Colonic mucosa (tissue), 4 donors: ENCODE results near the gene HLA-DRA. TPM values are rescaled to one million over a fixed set of nuclear protein-coding genes. Genes with fewer than 3 reads are reported as not detected.
"Not testable (repeated sequence)": the region's sequence is repeated elsewhere in the genome, so short reads cannot be mapped to it uniquely, and the experiment has no call there.

Experiments used
- DNase-seq: peaks from one replicate; pipeline ENCODE4 v3.0.0-alpha.2; 2020
- H3K27ac ChIP-seq: fragments of 200-600 bp; one replicate; pipeline ENCODE4 v1.8.0; 2021
- H3K27me3 ChIP-seq: fragments of 200-600 bp; one replicate; pipeline ENCODE4 v1.8.0; 2021
- H3K36me3 ChIP-seq: fragments of 200-600 bp; one replicate; pipeline ENCODE4 v1.8.0; 2021
- H3K4me1 ChIP-seq: fragments of 200-600 bp; one replicate; pipeline ENCODE4 v1.8.0; 2021; ENCODE audit warnings: mild to moderate bottlenecking
- H3K4me3 ChIP-seq: fragments of 200-600 bp; one replicate; pipeline ENCODE4 v1.8.0; 2021
- H3K9ac ChIP-seq, 2 donors: one replicate each; pipeline ENCODE4 v1.7.0; 2013; ENCODE audit warnings: control low read depth in 2 of 2, low read depth in 2 of 2, low read length in 2 of 2
- H3K9me3 ChIP-seq: fragments of 200-600 bp; one replicate; pipeline ENCODE4 v1.8.0; 2021
- CTCF ChIP-seq: fragments of 200-600 bp; IDR thresholded peaks from one replicate; pipeline ENCODE4 v1.8.0; 2022; ENCODE audit warnings: antibody characterized with exemption, mild to moderate bottlenecking
- intact Hi-C: fragments of 100-400 bp; cut with DNase I; formaldehyde crosslinking; loops from one replicate; pipeline ENCODE4 v1.14.1; 2022
- total RNA-seq, 2 donors: library from RNA; stranded (reverse); fragmentation: NEBNext Ultra II Directional in 1 of 2; extraction: Animal tissue kit (Norgen Biotek cat#: 25700) in 1 of 2; gene quantifications; one replicate each; pipeline ENCODE4 v1.2.1, GENCODE V29; 2021
- donor health status: healthy.
- donor health status: DM: no; HTN: no; CAD: no.
- donor health status: DM: no; HTN: no; CAD: no.

The HLA-DRA gene
- total RNA-seq, 2 donors from 2014 or later, result 44.3 to 185 TPM

DNA sequence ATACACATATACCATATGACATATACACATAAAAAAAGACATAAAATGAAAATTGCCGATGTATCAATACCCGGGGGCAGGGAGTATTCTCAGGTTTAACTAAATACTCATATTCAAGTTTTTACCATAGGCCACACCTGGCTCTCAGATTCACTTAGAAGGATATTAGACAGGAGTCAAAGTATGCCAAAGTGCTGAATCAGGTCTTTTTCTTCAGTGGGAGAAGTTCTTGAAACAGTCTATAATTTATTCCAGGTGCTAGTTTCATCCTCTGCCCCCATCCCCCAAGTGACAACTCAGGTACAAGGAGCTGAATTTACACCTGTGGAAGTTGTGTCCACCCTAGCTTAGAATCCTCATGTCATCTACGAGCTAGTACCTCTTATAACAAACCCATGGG lies 8.5 kb upstream of the HLA-DRA start:
- Histone ChIP-seq H3K4me1 (no peaks in the 10 kb centered on the region), H3K27me3 (no peaks in the 10 kb centered on the region), H3K4me3 (no peak overlapping the region), H3K9ac (no peak overlapping the region), H3K27ac (no peak overlapping the region), H3K36me3 (no peaks in the 10 kb centered on the region), H3K9me3 (no peaks in the 10 kb centered on the region)
- DNase-seq, result no peak
- intact Hi-C loops, result loop anchor here (5.0 kb wide), 1 partner anchor 271 kb away; no protein-coding TSS in a partner anchor
- TF ChIP-seq CTCF, result no peak

- no peak for DNase-seq
- intact Hi-C loops, result loop anchor here (5.0 kb wide), 1 partner anchor 270 kb away; no protein-coding TSS in a partner anchor
- Histone ChIP-seq H3K9me3 (no peaks in the 10 kb centered on the region), H3K9ac (no peak overlapping the region), H3K4me1 (no peaks in the 10 kb centered on the region), H3K36me3 (no peaks in the 10 kb centered on the region), H3K27ac (no peak overlapping the region), H3K27me3 (no peaks in the 10 kb centered on the region), H3K4me3 (no peak overlapping the region)
- peak; percentile 37 for TF ChIP-seq CTCF
Observed at GRCh38 chr6:32432050-32432450, 7.6 kb upstream of the HLA-DRA start.

DNA sequence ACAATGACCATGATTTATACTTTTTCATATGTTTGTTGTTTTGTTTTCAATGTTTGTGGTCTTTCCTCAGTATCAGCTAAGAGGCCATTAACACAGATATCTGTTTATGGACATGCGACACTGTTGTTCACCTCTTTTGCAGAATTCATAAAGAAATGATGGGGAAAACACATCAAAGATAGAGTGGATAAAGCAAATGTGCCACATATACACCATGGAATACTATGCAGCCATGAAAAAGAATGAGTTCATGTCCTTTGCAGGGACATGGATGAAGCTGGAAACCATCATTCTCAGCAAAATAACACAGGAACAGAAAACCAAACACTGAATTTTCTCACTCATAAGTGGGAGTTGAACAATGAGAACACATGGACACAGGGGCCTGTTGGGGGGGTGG lies 5.7 kb upstream of the HLA-DRA start:
- intact Hi-C loops, result loop anchor here (5.0 kb wide), 1 partner anchor 268 kb away; no protein-coding TSS in a partner anchor
- not testable (repeated sequence) for H3K36me3 ChIP-seq, H3K27me3 ChIP-seq, H3K4me1 ChIP-seq, H3K9me3 ChIP-seq, H3K9ac ChIP-seq, H3K27ac ChIP-seq, H3K4me3 ChIP-seq, DNase-seq

DNA sequence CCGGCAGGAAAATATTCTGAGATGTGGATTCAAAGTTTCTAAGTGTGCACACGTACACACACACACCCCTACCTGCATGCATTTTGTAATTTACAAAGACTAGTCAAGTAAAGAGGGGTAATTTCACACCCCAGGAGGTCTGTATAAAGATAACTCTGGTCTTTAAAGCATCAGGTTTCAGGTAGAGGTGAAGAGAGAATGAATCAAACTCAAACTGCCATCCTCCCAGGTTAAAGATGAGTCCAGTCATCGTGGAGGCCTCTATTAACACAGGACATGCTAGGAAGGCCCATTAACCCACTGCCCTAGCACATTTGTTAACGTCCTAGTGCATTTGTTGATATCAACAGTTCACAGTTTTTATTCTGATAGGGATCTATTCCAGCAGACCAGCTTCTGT lies 3.5 kb upstream of the HLA-DRA start:
- Histone ChIP-seq H3K27ac (no peak overlapping the region), H3K9ac (no peak overlapping the region), H3K4me3 (no peak overlapping the region), H3K27me3 (no peaks in the 10 kb centered on the region), H3K9me3 (no peaks in the 10 kb centered on the region), H3K4me1 (no peaks in the 10 kb centered on the region), H3K36me3 (no peaks in the 10 kb centered on the region)
- DNase-seq, result no peak
- intact Hi-C loops, result no loop called here
- TF ChIP-seq CTCF, result no peak

GRCh38 chr6:32436995-32437836 lies 2.5 kb upstream of the HLA-DRA start:
- Histone ChIP-seq H3K4me3 (no peak overlapping the region), H3K36me3 (no peaks in the 10 kb centered on the region), H3K27me3 (no peaks in the 10 kb centered on the region), H3K4me1 (no peaks in the 10 kb centered on the region), H3K9ac (no peak overlapping the region), H3K27ac (no peak overlapping the region), H3K9me3 (no peaks in the 10 kb centered on the region)
- intact Hi-C loops, result no loop called here
- DNase-seq, result no peak
- TF ChIP-seq CTCF, result no peak

DNA sequence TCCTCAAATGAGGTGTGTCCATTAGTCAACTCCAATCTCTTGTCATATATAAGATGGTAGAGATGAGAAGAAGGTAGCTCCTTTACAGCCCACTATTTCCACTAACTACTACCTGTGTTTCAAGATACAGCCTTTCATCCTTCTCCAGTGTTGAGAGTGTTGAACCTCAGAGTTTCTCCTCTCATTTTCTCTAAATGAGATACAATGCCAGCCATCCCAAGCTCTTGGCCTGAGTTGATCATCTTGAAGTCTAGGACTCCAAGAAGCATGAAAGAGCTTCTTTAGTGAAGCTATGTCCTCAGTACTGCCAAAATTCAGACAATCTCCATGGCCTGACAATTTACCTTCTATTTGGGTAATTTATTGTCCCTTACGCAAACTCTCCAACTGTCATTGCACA lies 548 bp upstream of the HLA-DRA start:
- no peaks in the 10 kb centered on the region for H3K27me3 ChIP-seq
- no peak overlapping the region for H3K27ac ChIP-seq
- intact Hi-C loops, result no loop called here
- H3K36me3 ChIP-seq, result no peaks in the 10 kb centered on the region
- H3K9me3 ChIP-seq, result no peaks in the 10 kb centered on the region
- TF ChIP-seq CTCF, result no peak
- DNase-seq, result no peak
- no peak overlapping the region for H3K9ac ChIP-seq
- no peak overlapping the region for H3K4me3 ChIP-seq
- H3K4me1 ChIP-seq, result no peaks in the 10 kb centered on the region
